HUES6 (cell line): Measurements from ENCODE around the gene KLHL22.
"Not testable (repeated sequence)": the region's sequence is repeated elsewhere in the genome, so short reads cannot be mapped to it uniquely, and the experiment has no call there.

Experiments
- H3K27ac ChIP-seq: 2 replicates; pipeline ENCODE4 v1.7.0; 2013; ENCODE audit warnings: low read depth, mild to moderate bottlenecking, low read length, inconsistent platforms
- H3K27me3 ChIP-seq: 2 replicates; pipeline ENCODE4 v1.6.1; 2013; ENCODE audit warnings: low read length; ENCODE audit not compliant: control insufficient read depth, insufficient read depth
- H3K36me3 ChIP-seq: 2 replicates; pipeline ENCODE4 v1.6.1; 2013; ENCODE audit warnings: low read length; ENCODE audit not compliant: control insufficient read depth, insufficient read depth
- H3K4me1 ChIP-seq: 2 replicates; pipeline ENCODE4 v1.6.1; 2013; ENCODE audit warnings: low read length; ENCODE audit not compliant: control insufficient read depth, insufficient read depth
- H3K4me3 ChIP-seq: 2 replicates; pipeline ENCODE4 v1.5.1; 2013; ENCODE audit warnings: low read depth, low read length
- H3K9ac ChIP-seq: one replicate; pipeline ENCODE4 v1.6.1; 2013; ENCODE audit warnings: mild to moderate bottlenecking, low read length
- H3K9me3 ChIP-seq: 2 replicates; pipeline ENCODE4 v1.6.1; 2013; ENCODE audit warnings: low read depth, low read length; ENCODE audit not compliant: control insufficient read depth, insufficient read depth

Gene KLHL22

DNA sequence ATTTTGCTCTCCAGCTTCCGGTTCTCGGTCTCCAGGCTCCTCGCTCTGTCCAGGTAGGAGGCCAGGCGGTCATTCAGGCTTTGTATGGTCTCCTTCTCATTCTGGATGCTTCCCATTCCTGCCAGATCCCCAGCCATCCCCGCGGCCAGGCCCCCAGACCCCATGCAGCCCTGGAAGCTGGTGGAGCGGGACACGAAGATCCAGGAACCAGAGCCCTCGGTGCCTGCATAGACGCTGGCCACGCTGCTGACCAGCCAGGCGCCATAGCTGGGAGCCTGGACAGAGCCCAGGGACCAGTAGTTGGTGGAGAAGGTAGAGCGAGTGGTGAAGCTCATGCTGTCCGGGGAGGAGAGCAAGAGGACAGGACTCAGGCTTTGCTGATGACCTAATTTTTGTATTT lies 11.8 kb downstream of the KLHL22 start:
- Histone ChIP-seq H3K36me3 (no peaks in the 10 kb centered on the region), H3K9me3 (no peaks in the 10 kb centered on the region), H3K4me3 (no peak overlapping the region), H3K4me1 (no peaks in the 10 kb centered on the region), H3K9ac (no peak overlapping the region), H3K27me3 (no peaks in the 10 kb centered on the region), H3K27ac (no peak overlapping the region)

DNA sequence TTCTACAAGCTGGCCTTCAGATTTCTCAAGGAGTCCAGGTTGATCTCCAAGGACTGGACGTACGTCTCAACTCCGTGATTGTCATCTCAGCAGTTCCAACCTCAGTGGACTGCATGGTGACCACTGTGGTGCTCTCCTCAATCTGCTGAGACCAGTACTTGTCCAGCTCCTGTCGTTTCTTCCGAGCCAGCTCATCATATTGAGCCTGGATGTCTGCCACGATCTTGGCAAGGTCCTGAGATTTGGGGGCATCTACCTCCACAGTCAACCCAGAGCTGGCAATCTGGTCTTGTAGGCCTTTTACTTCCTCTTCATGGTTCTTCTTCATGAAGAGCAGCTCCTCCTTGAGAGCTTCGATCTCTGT lies 12.5 kb downstream of the KLHL22 start:
- not testable (repeated sequence) for H3K27ac ChIP-seq, H3K9me3 ChIP-seq, H3K4me3 ChIP-seq, H3K9ac ChIP-seq, H3K4me1 ChIP-seq, H3K27me3 ChIP-seq, H3K36me3 ChIP-seq

DNA sequence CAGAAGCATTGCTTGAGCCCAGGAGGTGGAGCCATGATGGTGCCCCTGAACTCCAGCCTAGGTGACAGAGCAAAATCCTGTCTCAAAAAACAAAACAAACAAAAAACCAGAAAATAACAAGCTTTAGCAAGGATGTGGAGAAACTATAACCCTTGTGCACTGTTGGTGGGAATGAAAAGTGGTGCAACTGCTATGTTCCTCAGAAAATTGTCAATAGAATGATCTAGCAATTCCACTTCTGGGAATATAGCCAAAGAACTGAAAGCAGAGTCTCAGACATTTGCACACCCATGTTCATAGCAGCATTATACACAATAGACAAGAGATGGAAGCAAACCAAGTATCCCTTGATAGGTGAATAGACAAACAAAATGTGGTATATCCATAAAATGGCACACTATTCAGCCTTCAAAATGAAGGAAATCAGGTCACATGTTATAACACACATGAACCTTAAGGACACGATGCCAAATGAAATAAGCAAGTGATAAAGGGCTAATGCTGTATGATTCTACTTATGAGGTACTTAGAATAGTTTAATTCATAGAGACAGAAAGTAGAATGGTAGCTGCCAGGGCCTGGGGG lies 15.9 kb downstream of the KLHL22 start:
- no peaks in the 10 kb centered on the region for H3K9me3 ChIP-seq
- H3K9ac ChIP-seq = no peak overlapping the region
- no peaks in the 10 kb centered on the region for H3K36me3 ChIP-seq
- no peak overlapping the region for H3K4me3 ChIP-seq
- H3K27ac ChIP-seq = no peak overlapping the region
- no peaks in the 10 kb centered on the region for H3K4me1 ChIP-seq
- H3K27me3 ChIP-seq = no peaks in the 10 kb centered on the region

DNA sequence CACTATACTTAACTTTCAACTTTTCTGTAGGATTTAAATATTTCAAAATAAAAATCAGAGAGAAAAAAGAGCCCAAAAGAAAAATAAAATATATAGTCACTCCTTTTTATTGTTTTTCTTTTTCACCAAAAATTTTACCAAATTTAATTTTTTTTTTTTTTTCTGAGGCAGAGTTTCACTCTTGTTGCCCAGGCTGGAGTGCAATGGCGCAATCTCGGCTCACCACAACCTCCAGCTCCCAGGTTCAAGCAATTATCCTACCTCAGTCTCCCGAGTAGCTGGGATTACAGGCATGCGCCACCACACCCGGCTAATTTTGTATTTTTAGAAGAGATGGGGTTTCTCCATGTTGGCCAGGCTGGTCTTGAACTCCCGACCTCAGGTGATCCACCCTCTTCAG lies 17.5 kb downstream of the KLHL22 start:
- not testable (repeated sequence) for H3K4me1 ChIP-seq, H3K27ac ChIP-seq, H3K4me3 ChIP-seq, H3K9me3 ChIP-seq, H3K36me3 ChIP-seq, H3K9ac ChIP-seq, H3K27me3 ChIP-seq

DNA sequence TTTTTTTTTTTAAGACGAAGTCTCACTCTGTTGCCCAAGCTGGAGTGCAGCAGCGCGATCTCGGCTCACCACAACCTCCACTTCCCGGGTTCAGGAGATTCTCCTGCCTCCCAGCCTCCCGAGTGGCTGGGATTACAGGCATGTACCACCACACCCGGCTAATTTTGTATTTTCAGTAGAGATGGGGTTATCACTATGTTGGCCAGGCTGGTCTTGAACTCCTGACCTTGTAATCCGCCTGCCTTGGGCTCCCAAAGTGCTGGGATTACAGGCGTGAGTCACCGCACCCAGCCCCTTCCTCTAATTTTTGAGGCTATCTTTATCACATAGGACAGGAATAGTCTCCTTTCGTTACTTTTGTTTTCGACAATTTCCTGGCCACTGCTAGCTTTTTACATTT lies 20.0 kb downstream of the KLHL22 start:
- H3K36me3 ChIP-seq, H3K9me3 ChIP-seq, H3K4me1 ChIP-seq, H3K9ac ChIP-seq, H3K4me3 ChIP-seq, H3K27ac ChIP-seq, H3K27me3 ChIP-seq: not testable (repeated sequence)

DNA sequence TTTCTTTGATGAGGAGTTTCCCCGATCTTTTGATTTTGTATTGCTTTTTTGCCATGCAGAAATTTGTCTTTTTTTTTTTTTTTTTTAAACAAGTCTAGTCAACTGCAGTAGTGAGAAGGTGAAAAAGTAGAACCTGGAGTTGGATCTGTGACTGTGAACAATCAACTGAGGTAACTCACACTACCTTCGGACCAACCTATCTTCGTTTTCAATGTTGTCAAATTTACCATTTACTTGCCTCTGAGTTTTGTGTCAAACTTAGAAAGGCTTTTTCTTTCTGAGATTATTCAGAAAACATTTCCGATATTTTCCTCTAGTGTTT lies 20.5 kb downstream of the KLHL22 start:
- Histone ChIP-seq H3K4me1 (no peaks in the 10 kb centered on the region), H3K9me3 (no peaks in the 10 kb centered on the region), H3K4me3 (no peak overlapping the region), H3K27ac (no peak overlapping the region), H3K27me3 (no peaks in the 10 kb centered on the region), H3K9ac (no peak overlapping the region), H3K36me3 (peaks cover 12% of the 10 kb centered on the region)

DNA sequence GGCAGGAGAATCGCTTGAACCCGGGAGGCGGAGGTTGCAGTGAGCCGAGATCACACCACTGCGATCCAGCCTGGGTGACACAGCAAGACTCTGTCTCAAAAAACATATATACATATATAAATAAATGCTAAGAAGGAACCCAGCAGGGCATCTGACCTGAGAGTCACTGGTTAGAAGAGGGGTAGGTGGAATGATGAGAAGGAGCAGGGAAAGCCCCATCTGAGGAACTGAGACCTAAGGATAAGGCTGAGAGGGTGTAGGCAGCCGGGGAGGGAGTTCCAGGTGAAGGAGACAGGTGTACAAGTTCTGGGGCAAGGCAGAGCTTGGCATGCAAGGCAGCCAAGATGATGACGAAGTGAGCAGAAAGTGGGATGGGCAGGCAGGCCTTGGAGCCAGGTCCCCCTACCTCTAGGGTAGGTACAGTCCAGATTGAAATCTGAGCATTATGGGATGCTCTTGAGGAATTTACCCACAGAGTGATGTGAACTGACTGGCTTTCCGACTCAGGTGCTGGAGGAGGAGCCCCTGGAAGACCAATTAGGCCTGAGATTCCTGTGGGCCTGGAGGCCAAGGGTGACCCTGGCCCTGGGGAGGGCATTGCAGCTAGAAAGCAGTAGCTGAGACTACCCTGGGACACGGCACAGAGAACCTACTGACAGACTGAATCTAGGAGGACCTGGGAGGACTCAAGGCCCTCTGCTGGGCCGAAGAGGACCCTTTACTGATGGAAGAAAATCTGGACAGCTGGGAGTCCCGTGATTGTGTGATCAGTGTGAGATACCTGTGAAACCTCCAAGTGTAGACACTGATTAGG lies 22.8 kb downstream of the KLHL22 start:
- Histone ChIP-seq H3K4me1 (no peaks in the 10 kb centered on the region), H3K9ac (no peak overlapping the region), H3K36me3 (peaks cover 15% of the 10 kb centered on the region), H3K9me3 (no peaks in the 10 kb centered on the region), H3K27ac (no peak overlapping the region), H3K27me3 (no peaks in the 10 kb centered on the region), H3K4me3 (no peak overlapping the region)

DNA sequence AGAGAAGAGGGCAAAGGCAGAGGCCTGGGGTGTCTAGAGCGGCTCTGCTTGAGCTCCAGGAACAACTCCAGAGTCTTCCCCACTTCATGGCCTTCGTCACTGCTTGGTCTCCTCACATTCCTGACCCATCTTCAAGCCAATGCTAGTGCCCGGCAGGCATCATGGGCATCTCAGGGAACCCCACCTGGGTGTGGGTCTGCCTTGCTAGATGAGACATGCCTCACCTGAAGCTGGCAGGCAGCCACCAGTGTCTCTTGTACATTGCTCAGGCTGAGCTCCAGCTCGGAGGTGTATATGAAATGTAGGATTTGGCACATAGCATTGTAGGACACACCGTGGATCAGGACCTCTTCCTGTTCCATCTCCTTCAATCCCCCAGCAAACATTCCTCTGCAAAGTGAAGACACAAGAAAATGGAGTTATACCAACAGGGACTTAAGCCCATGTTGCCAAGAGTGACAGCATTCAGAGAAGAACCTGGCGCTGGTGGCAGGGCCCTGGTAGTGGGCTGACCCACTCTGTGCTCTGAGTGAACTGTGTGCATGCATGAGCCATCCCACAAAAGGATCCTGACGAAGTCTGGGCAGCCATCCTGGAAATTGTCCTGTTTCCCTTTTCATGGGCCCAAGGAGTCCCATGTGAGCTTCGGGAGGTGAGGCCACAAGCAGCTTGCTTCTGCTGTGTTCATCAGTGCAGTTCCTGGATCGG lies 24.3 kb downstream of the KLHL22 start:
- H3K4me1 ChIP-seq = no peaks in the 10 kb centered on the region
- no peak overlapping the region for H3K9ac ChIP-seq
- H3K4me3 ChIP-seq = no peak overlapping the region
- no peak overlapping the region for H3K27ac ChIP-seq
- H3K27me3 ChIP-seq = no peaks in the 10 kb centered on the region
- H3K9me3 ChIP-seq = no peaks in the 10 kb centered on the region
- peaks cover 15% of the 10 kb centered on the region for H3K36me3 ChIP-seq

DNA sequence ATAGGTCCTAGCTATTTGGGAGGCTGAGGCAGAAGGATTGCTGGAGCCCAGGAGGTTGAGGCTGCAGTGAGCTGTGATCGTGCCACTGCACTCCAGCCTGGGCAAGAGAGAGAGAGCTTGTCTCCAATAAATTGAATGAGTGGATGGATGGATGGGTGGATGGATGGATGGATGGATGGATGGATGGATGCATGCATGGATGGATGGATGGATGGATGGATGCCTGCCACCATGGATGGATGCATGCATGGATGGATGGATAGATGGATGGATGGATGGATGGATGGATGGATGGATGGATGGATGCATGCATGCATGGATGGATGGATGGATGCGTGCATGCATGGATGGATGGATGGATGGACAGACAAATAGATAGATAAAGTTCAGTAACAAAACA lies 25.1 kb downstream of the KLHL22 start:
- H3K27ac ChIP-seq, H3K27me3 ChIP-seq, H3K4me1 ChIP-seq, H3K9me3 ChIP-seq, H3K9ac ChIP-seq, H3K4me3 ChIP-seq: not testable (repeated sequence)
- H3K36me3 ChIP-seq = peaks cover 15% of the 10 kb centered on the region

DNA sequence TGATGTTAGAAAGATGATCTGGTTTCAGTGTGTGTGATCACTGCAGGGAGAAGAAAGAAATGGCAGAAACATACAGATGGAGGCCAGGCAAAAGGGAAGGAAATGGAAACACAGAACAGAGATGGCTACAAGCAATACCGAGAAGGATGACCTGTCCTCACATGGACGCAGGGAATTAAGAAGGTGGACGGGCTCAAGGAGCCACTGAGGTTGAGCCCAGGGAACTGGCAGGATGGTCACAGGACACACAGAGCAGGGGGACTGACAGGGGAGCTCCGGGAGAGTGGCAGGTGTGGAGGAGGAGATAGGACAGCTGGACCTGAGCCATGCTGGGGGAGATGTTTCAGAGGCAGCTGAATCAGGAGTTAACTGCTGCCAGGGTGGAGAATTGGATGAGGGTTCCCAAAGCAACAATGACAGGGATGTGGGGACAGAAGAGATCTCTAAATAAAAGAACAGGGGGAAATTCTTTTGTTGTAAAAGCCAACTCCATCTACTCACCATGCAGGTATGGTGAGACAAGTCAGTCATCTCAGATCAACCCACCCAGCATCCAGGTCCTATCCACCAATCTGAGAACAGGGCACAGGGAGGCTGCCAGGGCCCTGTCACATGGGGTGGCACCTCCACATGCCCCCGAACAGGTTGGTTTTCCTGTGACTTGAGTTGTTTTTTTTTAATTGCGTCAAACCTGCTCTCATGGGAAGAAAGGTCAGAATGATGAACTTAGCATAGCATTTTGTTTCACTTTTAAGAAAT lies 26.3 kb downstream of the KLHL22 start:
- H3K4me3 ChIP-seq = no peak overlapping the region
- no peak overlapping the region for H3K27ac ChIP-seq
- H3K9ac ChIP-seq = no peak overlapping the region
- H3K4me1 ChIP-seq = peaks cover under 1% of the 10 kb centered on the region; the same call in 1 of the 2 replicates
- H3K36me3 ChIP-seq = peaks cover 22% of the 10 kb centered on the region
- no peaks in the 10 kb centered on the region for H3K9me3 ChIP-seq
- H3K27me3 ChIP-seq = no peaks in the 10 kb centered on the region
